Activated CD4-positive, alpha-beta T cell treated with anti-CD3 and anti-CD28 coated beads, Interleukin-2, Interleukin-4, amounts not matched to agents 100 ng/mL and 50 ng/mL, durations not matched to agents 16 hours and 8 hours (primary cell): ENCODE data around the gene PPIL6.

Experiments
- DNase-seq: peaks from one replicate; pipeline ENCODE4 v3.0.0-alpha.2; 2020; ENCODE audit warnings: low spot score

PPIL6 gene

GRCh38 chr6:109449064-109449794 lies 8.8 kb upstream of the PPIL6 start:
- no peak for DNase-seq

- no peak for DNase-seq
Measured at GRCh38 chr6:109448615-109449014, 8.2 kb upstream of the PPIL6 start.

- DNase-seq = no peak
Measured at GRCh38 chr6:109447878-109448555, 7.6 kb upstream of the PPIL6 start.

GRCh38 chr6:109447087-109447486 lies 6.7 kb upstream of the PPIL6 start:
- no peak for DNase-seq

- DNase-seq = no peak
Measured at GRCh38 chr6:109446541-109446940, 6.1 kb upstream of the PPIL6 start.

GRCh38 chr6:109446072-109446471 lies 5.6 kb upstream of the PPIL6 start:
- no peak for DNase-seq

GRCh38 chr6:109445382-109445781 lies 5.0 kb upstream of the PPIL6 start:
- no peak for DNase-seq

- DNase-seq = no peak
Measured at GRCh38 chr6:109443425-109443950, 3.1 kb upstream of the PPIL6 start.

- DNase-seq = no peak
Measured at GRCh38 chr6:109442393-109442924, 2.0 kb upstream of the PPIL6 start.

- DNase-seq = peak; percentile 24
Measured at GRCh38 chr6:109441069-109441816, 815 bp upstream of the PPIL6 start.

GRCh38 chr6:109436041-109436440 lies 4.4 kb downstream of the PPIL6 start:
- DNase-seq = no peak

GRCh38 chr6:109434456-109434855 lies 6.0 kb downstream of the PPIL6 start:
- no peak for DNase-seq

- no peak for DNase-seq
Measured at GRCh38 chr6:109429496-109429895, 10.9 kb downstream of the PPIL6 start.

GRCh38 chr6:109428889-109429477 lies 11.4 kb downstream of the PPIL6 start:
- DNase-seq = no peak

GRCh38 chr6:109424946-109425345 lies 15.5 kb downstream of the PPIL6 start:
- DNase-seq = no peak

- DNase-seq = no peak
Measured at GRCh38 chr6:109421184-109421583, 19.2 kb downstream of the PPIL6 start.

GRCh38 chr6:109420751-109421150 lies 19.7 kb downstream of the PPIL6 start:
- no peak for DNase-seq

GRCh38 chr6:109417646-109418045 lies 22.8 kb downstream of the PPIL6 start:
- DNase-seq = no peak

GRCh38 chr6:109411034-109411433 lies 29.4 kb downstream of the PPIL6 start:
- no peak for DNase-seq

GRCh38 chr6:109406196-109406595 lies 34.2 kb downstream of the PPIL6 start:
- DNase-seq = no peak

GRCh38 chr6:109397020-109397419 lies 43.4 kb downstream of the PPIL6 start:
- DNase-seq = no peak
